Gastrocnemius medialis (tissue), 4 donors: ENCODE measurements around the gene MEN1. TPM values are rescaled to one million over a fixed set of nuclear protein-coding genes. Genes with fewer than 3 reads are reported as not detected.
"Not testable (repeated sequence)": the region's sequence is repeated elsewhere in the genome, so short reads cannot be mapped to it uniquely, and the experiment has no call there.

Experiments
- ATAC-seq, 2 donors: fragments of 150-250 bp; one replicate each; pipeline ENCODE4 v1.9.1; 2016
- DNase-seq, 2 donors: peaks; one replicate each; pipeline ENCODE4 v3.0.0-alpha.2; 2019
- H3K27ac ChIP-seq, 4 donors: fragments of 200-600 bp; sonication (generic); 1 replicate in 1 of 4; 2 replicates in 3 of 4; pipeline ENCODE4 v1.5.1; 2016 to 2018; ENCODE audit warnings: mild to moderate bottlenecking in 2 of 4, moderate library complexity in 1 of 4
- H3K27me3 ChIP-seq, 3 donors: fragments of 200-600 bp; sonication (generic) in 2 of 3; 1 replicate in 1 of 3; 2 replicates in 2 of 3; pipeline versions ENCODE4 v1.5.1 to v1.6.0; 2016 to 2019; ENCODE audit warnings: mild to moderate bottlenecking in 1 of 3, moderate library complexity in 1 of 3
- H3K36me3 ChIP-seq, 2 donors: fragments of 200-600 bp; sonication (generic) in 1 of 2; one replicate each; pipeline ENCODE4 v1.5.1; 2017 to 2018
- H3K4me1 ChIP-seq, 2 donors: fragments of 200-600 bp; sonication (generic) in 1 of 2; one replicate each; pipeline ENCODE4 v1.5.1; 2016 to 2017; ENCODE audit warnings: mild to moderate bottlenecking in 2 of 2
- H3K4me3 ChIP-seq, 4 donors: fragments of 200-600 bp; sonication (generic) in 3 of 4; 1 replicate in 1 of 4; 2 replicates in 3 of 4; pipeline ENCODE4 v1.5.1; 2016 to 2019; ENCODE audit warnings: mild to moderate bottlenecking in 2 of 4
- H3K9me3 ChIP-seq, 3 donors: fragments of 200-600 bp; sonication (generic) in 2 of 3; 1 replicate in 1 of 3; 2 replicates in 2 of 3; pipeline ENCODE4 v1.5.1; 2016 to 2019
- CTCF ChIP-seq, 5 experiments: fragments of 450-650 bp in 3 of 5; fragments of 200-600 bp in 2 of 5; sonication (generic) in 2 of 5; IDR thresholded peaks in 4 of 5; conservative IDR thresholded peaks in 1 of 5; 1 replicate in 4 of 5; 2 replicates in 1 of 5; pipeline ENCODE4 v1.5.1; 2016 to 2019; ENCODE audit warnings: antibody characterized with exemption in 5 of 5, mild to moderate bottlenecking in 3 of 5, moderate library complexity in 3 of 5
- POLR2A ChIP-seq, 2 donors: fragments of 450-650 bp; IDR thresholded peaks; one replicate each; pipeline ENCODE4 v1.6.1; 2017; ENCODE audit warnings: antibody characterized with exemption in 2 of 2, mild to moderate bottlenecking in 2 of 2, moderate library complexity in 2 of 2
- in situ Hi-C, 4 donors: fragments of 200-750 bp; cut with MboI; loops; one replicate each; pipeline versions ENCODE4 v1.15.0 to v1.8.0; 2017; ENCODE audit warnings: low sequenced_read_pairs in 4 of 4
- intact Hi-C: fragments of 100-400 bp; cut with DNase I; formaldehyde crosslinking; loops from one replicate; pipeline ENCODE4 v1.15.1; 2023; ENCODE audit warnings: low total_unique reads
- total RNA-seq, 4 donors: library from RNA; depleted of rRNA; stranded (reverse); fragments of >200 nt; gene quantifications; one replicate each; pipeline versions ENCODE4 v1.1.0 to v1.2.3, GENCODE V29; 2016

MEN1 gene
- total RNA-seq, 4 donors from 2014 or later = 7.4 to 12.2 (median 9.8) TPM

DNA sequence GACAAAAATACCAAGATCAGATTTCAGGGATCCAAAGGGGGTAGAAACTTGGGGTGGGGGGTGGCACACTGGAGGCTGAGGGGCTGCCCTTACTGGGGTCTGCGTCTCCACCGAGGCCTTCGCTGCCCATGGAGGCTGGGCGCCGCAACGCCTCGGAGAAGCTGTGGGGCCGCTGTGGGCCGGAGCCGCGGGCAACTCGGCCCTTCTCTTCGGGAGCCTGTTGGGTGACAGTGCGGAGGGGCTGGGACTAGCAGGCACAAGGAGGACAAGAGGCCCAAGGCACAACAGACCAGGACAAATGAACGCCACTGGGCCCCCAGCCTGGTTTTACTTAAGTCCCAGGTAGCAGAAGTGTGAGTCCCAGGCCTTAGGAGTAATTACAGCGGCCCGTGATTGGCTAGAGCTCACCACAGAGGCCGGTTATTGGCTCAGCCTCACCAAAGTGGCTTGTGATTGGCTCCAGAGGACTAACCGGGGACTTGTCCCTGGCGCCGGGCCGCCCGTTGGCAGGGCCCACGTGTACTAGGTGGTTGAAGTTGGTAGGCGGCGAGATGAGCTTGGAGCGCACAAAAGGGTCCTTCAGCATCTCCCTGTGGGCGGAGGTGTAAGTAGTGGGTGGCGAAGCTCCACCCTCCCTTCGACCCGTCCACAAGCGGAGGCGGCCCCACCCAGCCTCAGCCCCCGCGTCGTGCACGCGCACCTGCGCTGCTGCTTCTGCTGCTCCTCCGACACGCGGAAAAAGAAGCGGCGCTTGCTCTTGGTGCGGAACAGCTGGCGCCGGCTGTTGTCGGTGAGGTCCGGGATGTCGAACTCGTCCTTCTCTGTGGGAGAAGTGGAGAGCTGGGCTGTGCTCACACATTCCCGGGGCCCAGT, 16.5 kb upstream of the MEN1 start:
- H3K36me3 ChIP-seq = no peaks in the 10 kb centered on the region
- H3K27ac ChIP-seq = no peak overlapping the region
- ATAC-seq = peak in 1 of 2 donors; percentile 24
- H3K4me3 ChIP-seq = no peak overlapping the region
- DNase-seq = no peak
- in situ Hi-C loops (no loop called here), intact Hi-C loops (no loop called here)
- TF ChIP-seq CTCF (IDR thresholded peaks at IDR 0.05 in 4 of 5, conservative IDR thresholded peaks at IDR 0.05 in 1 of 5) (no peak), POLR2A (IDR thresholded peaks at IDR 0.05) (no peak)
- no peaks in the 10 kb centered on the region for H3K27me3 ChIP-seq
- no peaks in the 10 kb centered on the region for H3K9me3 ChIP-seq
- no peaks in the 10 kb centered on the region for H3K4me1 ChIP-seq

DNA sequence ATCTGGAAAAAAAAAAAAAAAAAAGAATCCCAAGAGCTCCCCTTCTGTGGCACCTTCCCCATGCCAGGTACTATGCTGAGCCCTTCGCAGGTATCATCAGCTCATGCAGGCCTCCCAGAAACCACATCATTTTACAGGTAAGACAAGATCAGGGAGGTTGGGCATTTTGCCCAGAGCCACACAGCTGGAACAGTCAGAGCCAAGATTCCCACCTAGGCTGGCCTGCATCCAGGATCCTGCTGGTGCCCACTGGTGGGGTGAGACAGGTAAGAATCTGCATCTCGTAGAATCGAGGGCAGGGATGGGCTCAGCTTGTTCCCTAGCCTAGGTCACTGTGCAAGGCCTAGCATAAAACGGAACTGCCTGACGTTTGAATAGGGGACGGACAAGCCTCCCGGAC, 15.7 kb upstream of the MEN1 start:
- intact Hi-C loops = no loop called here
- in situ Hi-C loops = no loop called here
- H3K27me3 ChIP-seq = no peaks in the 10 kb centered on the region
- H3K27ac ChIP-seq = no peak overlapping the region
- ATAC-seq = no peak
- H3K4me1 ChIP-seq = no peaks in the 10 kb centered on the region
- no peak overlapping the region for H3K4me3 ChIP-seq
- H3K9me3 ChIP-seq = no peaks in the 10 kb centered on the region
- TF ChIP-seq CTCF (IDR thresholded peaks at IDR 0.05 in 4 of 5, conservative IDR thresholded peaks at IDR 0.05 in 1 of 5) (no peak), POLR2A (IDR thresholded peaks at IDR 0.05) (no peak)
- DNase-seq = no peak
- no peaks in the 10 kb centered on the region for H3K36me3 ChIP-seq

GRCh38 chr11:64823568-64824119, 13.3 kb upstream of the MEN1 start:
- in situ Hi-C loops = no loop called here
- no peak for DNase-seq
- intact Hi-C loops = no loop called here
- no peaks in the 10 kb centered on the region for H3K4me1 ChIP-seq
- ATAC-seq = no peak
- no peaks in the 10 kb centered on the region for H3K9me3 ChIP-seq
- no peaks in the 10 kb centered on the region for H3K27me3 ChIP-seq
- no peaks in the 10 kb centered on the region for H3K36me3 ChIP-seq
- TF ChIP-seq CTCF (IDR thresholded peaks at IDR 0.05 in 4 of 5, conservative IDR thresholded peaks at IDR 0.05 in 1 of 5) = no peak
- TF ChIP-seq POLR2A (IDR thresholded peaks at IDR 0.05) = no peak
- H3K27ac ChIP-seq = no peak overlapping the region
- no peak overlapping the region for H3K4me3 ChIP-seq

DNA sequence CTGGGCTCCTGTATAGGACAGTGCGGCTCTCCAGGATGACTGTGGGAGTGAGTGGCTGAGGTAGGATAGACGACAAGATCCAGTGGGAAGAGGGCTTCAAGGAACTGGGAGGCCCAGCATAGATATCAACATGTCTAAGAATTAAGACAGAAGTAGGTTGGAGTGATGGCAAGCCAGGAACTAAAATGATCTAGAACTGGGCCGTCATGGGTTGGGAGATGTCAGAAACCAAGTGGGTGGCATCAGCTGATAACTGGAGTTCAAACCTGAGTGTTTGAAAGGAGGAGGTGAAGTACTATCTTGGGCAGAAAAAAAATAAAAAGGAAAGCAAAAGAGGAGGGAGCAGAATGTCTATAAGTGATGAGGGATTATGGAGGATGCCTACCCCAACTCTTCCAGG, 7.1 kb upstream of the MEN1 start:
- Histone ChIP-seq H3K9me3 (no peaks in the 10 kb centered on the region), H3K4me1 (no peaks in the 10 kb centered on the region), H3K36me3 (no peaks in the 10 kb centered on the region), H3K27me3 (no peaks in the 10 kb centered on the region), H3K27ac (no peak overlapping the region), H3K4me3 (no peak overlapping the region)
- TF ChIP-seq POLR2A (IDR thresholded peaks at IDR 0.05) (no peak), CTCF (IDR thresholded peaks at IDR 0.05 in 4 of 5, conservative IDR thresholded peaks at IDR 0.05 in 1 of 5) (no peak)
- ATAC-seq (no peak), DNase-seq (no peak)
- in situ Hi-C loops = no loop called here
- intact Hi-C loops = no loop called here

- H3K4me3 ChIP-seq, H3K27me3 ChIP-seq, H3K27ac ChIP-seq, H3K4me1 ChIP-seq, DNase-seq, ATAC-seq, H3K9me3 ChIP-seq, in situ Hi-C loops, H3K36me3 ChIP-seq, intact Hi-C loops: not testable (repeated sequence)
Observed at GRCh38 chr11:64815433-64815832, 5.1 kb upstream of the MEN1 start.
